Fibroblast of villous mesenchyme (primary cell): Measurements from ENCODE around the gene MAGI1. TPM values are rescaled to one million over a fixed set of nuclear protein-coding genes. Genes with fewer than 3 reads are reported as not detected.

Experiments used
- DNase-seq: peaks from one replicate; pipeline ENCODE4 v3.0.0-alpha.2; 2010; ENCODE audit warnings: low read depth
- H3K4me3 ChIP-seq: 2 replicates; pipeline ENCODE4 v1.5.1; 2011; ENCODE audit warnings: low read depth, mild to moderate bottlenecking, low read length
- CTCF ChIP-seq: IDR thresholded peaks from 2 replicates; pipeline ENCODE4 v1.5.1; 2012; ENCODE audit warnings: low read depth, mild to moderate bottlenecking, low read length; ENCODE audit not compliant: insufficient read depth
- total RNA-seq: library from RNA; depleted of rRNA; stranded (reverse); fragments of >200 nt; gene quantifications from 2 replicates; pipeline ENCODE4 v1.2.3, GENCODE V29; 2012

MAGI1 gene
- total RNA-seq, 1 donor = 20.7 TPM

DNA sequence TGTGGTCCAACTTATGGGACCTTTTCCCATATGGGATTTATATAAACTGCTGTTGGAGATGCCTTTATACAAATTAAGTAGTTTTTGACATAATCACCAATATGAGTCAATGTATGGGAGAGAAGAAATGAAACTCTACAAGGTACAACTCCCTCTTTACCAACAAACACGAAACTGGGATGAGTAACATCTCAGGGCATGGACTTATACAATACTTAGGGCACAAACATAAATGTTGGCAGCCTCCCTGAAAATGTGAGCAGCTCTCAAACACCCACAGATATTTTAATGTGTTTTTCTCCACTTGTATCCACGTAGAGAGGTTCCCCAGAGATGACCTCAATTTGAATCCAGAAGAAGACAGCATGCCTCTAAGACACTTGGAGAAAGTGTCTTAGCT, 161.6 kb downstream of the MAGI1 start:
- H3K4me3 ChIP-seq = no peak overlapping the region
- no peak for TF ChIP-seq CTCF
- DNase-seq = no peak

DNA sequence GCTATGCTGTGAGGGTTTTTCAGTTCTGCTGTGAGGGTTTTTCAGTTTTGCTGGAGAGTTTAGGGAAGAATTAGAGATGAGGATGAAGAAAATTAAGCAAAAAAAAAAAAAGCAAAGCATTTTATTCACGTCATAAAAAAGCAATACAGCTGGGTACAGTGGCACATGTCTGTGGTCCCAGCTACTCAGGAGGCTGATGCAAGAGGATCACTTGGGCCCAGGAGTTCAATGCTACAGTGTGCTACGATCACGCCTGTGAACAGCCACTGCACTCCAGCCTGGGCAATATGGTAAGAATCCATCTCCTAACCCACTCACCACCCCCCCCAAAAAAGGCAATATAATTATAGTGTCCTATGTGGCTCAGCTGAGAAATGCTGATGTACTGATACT, 162.7 kb downstream of the MAGI1 start:
- no peak for TF ChIP-seq CTCF
- DNase-seq = no peak
- no peak overlapping the region for H3K4me3 ChIP-seq

DNA sequence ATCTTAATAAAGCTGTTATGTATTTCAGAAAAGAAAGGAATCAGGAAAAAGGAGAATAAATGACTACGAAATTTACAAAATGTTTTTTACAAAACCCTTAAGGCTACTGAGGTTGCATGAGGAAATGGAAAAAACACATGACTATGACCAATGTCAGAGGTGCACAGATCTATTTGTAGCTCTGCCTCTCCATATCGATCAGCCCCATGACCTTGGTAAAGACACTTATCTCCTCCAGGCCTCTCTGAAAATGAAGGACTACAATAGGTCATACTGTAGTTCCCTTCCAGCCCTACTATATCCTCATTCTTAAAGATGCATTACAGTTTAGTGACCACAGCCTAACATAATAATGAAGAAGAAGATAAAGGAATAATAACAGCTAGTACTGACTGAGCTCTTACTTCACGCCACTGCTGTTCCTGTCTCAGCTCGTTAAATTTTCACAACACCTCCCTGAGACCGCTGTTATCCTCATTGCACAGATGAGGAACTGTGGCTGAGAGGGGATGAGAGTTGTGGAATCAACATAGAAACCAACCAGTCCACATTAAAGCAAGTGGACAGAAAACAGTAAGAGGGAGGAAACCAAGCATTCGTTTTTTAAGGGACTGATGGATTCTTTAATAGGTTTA, 163.2 kb downstream of the MAGI1 start:
- no peak for DNase-seq
- TF ChIP-seq CTCF = no peak
- H3K4me3 ChIP-seq = no peak overlapping the region

GRCh38 chr3:65873869-65874268, 164.8 kb downstream of the MAGI1 start:
- TF ChIP-seq CTCF = no peak
- no peak for DNase-seq
- H3K4me3 ChIP-seq = no peak overlapping the region

DNA sequence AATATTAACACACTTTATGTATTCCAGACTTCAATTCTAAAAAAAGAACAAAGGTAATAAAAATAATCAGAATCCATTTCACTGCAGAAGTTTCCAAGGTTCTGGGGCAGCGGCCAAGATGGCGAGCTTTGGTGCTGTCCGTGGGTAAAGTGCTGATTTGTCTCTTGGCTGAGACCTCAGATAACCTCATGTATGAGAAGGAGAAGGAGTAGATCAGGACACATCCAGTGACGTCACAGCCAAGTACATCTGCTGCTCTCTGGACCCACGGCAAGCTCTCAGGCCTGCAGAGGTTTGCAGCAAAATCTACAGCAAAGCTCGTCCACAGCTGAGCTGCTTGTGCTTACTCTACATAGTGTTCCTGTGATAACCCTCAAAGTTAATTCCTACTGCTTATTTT, 165.7 kb downstream of the MAGI1 start:
- no peak overlapping the region for H3K4me3 ChIP-seq
- peak; percentile 12 for DNase-seq
- no peak for TF ChIP-seq CTCF

GRCh38 chr3:65871305-65872141, 167.2 kb downstream of the MAGI1 start:
- no peak for TF ChIP-seq CTCF
- DNase-seq = no peak
- H3K4me3 ChIP-seq = no peak overlapping the region
